ENCODE results near the gene AAMP.

The AAMP gene

GRCh38 chr2:218218268-218219185, 51.4 kb downstream of the AAMP start:
- no peak for DNase-seq

- DNase-seq, result peak; percentile 86
Observed at GRCh38 chr2:218217360-218218267, 52.3 kb downstream of the AAMP start.

GRCh38 chr2:218216674-218217359, 53.1 kb downstream of the AAMP start, which contains the start of gene ARPC2:
Gene ARPC2 (plus strand): TSS chr2:218217189. CDS start chr2:218217471, 282 bp downstream.
- peak; percentile 97 for DNase-seq

- DNase-seq, result no peak
Observed at GRCh38 chr2:218216336-218216673, 53.6 kb downstream of the AAMP start.
